H1 (cell line): ENCODE measurements around the gene NR1I2. TPM values are rescaled to one million over a fixed set of nuclear protein-coding genes. Genes with fewer than 3 reads are reported as not detected.

Source experiments
- CEBPB ChIP-seq: IDR thresholded peaks from 2 replicates; pipeline ENCODE4 v1.6.1; 2012; ENCODE audit warnings: low read depth, low read length
- CHD1 ChIP-seq: IDR thresholded peaks from 2 replicates; pipeline ENCODE4 v1.6.1; 2012; ENCODE audit warnings: low read depth, low read length, improper control_type of control experiment
- EGR1 ChIP-seq: IDR thresholded peaks from 2 replicates; pipeline ENCODE4 v1.6.1; 2011; ENCODE audit warnings: low read depth, low read length, borderline replicate concordance
- GABPA ChIP-seq: IDR thresholded peaks from 2 replicates; pipeline ENCODE4 v1.6.1; 2011; ENCODE audit warnings: mild to moderate bottlenecking, low read length, moderate library complexity, borderline replicate concordance; ENCODE audit not compliant: insufficient read depth
- HDAC2 ChIP-seq, 2 experiments: fragments of 300-600 bp in 1 of 2; sonication (generic) in 1 of 2; IDR thresholded peaks; 2 replicates each; pipeline ENCODE4 v1.6.1; 2011 to 2012; ENCODE audit warnings: low read depth in 2 of 2, low read length in 2 of 2, mild to moderate bottlenecking in 2 of 2, moderate library complexity in 2 of 2, borderline replicate concordance in 1 of 2, inconsistent platforms in 1 of 2
- KDM4A ChIP-seq: IDR thresholded peaks from one replicate; pipeline ENCODE4 v1.7.1; 2012; ENCODE audit warnings: low read depth, mild to moderate bottlenecking, moderate library complexity, low read length, inconsistent platforms; ENCODE audit not compliant: severe bottlenecking
- SP1 ChIP-seq: IDR thresholded peaks from 2 replicates; pipeline ENCODE4 v1.6.1; 2011; ENCODE audit warnings: low read depth, low read length
- polyA plus RNA-seq, 7 experiments: library from polyadenylated mRNA; depleted of rRNA in 3 of 7; stranded (reverse) in 5 of 7; unstranded in 2 of 7; fragments of >200 nt in 5 of 7; fragments of 200-250 nt in 2 of 7; gene quantifications; 1 replicate in 5 of 7; 2 replicates in 1 of 7; 4 replicates in 1 of 7; pipeline versions ENCODE4 v1.2.1 to v1.2.3, GENCODE V29; 2011 to 2013; ENCODE audit warnings: missing spikeins in 2 of 7, mixed read lengths in 2 of 7
- total RNA-seq: library from RNA; stranded (reverse); fragmentation: NEBNext Ultra II Directional; extraction: Animal tissue kit (Norgen Biotek cat#: 25700); gene quantifications from 2 replicates; pipeline ENCODE4 v1.2.1, GENCODE V29; 2021

Gene NR1I2
- total and polyA plus RNA-seq, 2 of the 8 experiments (the other 6 are each of a cell fraction or from before 2014, with no cell fraction given) = 0.28 to 1.8 TPM

GRCh38 chr3:119825820-119826219 is 43.9 kb downstream of the NR1I2 start (continued):
- TF ChIP-seq HDAC2 (IDR thresholded peaks at IDR 0.05; ENCODE audit: borderline replicate concordance in 1 of 2, low read depth in 2 of 2, low read length in 2 of 2) (no peak), GABPA (no peak), EGR1 (no peak), SP1 (no peak), CHD1 (no peak), KDM4A (no peak), CEBPB (no peak)
